ENCODE measurements around the gene ASZ1. TPM values are rescaled to one million over a fixed set of nuclear protein-coding genes. Genes with fewer than 3 reads are reported as not detected.
A peak's percentile ranks its signal among the peaks of the same experiment; 100 is the strongest.

Gene ASZ1
- total RNA-seq, 1 donor from 2014 or later = not detected

DNA sequence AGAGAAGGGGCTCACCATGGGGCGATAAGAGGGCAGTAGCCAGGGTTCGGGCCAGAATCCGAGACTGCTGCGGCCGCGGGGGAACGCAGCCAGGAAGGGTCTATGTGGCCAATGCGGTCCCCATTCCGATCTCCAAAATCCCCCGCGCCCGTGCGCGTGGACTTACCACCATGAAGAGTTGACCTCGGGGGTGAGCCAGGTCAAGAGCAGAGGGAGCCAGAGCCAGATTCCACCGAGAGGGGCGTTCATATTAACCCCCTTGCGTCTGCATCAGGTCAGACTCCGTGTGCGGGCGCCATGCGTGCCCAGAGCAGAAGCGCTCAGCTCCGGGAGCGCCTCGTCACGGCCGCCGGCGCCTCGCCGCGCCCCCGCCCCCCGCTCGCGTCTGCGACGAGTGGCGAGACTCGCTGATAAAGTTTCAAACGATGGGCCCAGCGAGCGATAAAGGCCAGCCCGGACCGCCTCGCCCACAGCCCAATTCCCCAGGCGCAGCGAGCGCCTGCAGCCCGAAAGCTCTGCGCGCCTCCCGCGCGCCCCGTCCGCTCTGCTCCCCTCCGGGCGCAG is 104.5 kb downstream of the ASZ1 start, which contains the start of gene WNT2:
Gene WNT2 (minus strand): TSS at position 318 of the 564 bp plus-strand sequence. CDS start 69 bp downstream, at position 249.
- Histone ChIP-seq H3K9me3 (no peaks in the 10 kb centered on the region), H3K36me3 (no peaks in the 10 kb centered on the region), H3K27ac (peak within 1 kb of the TSS; percentile 78), H3K4me3 (peak within 1 kb of the TSS; percentile 46), H3K27me3 (peaks cover 38% of the 10 kb centered on the region), H3K4me1 (peaks cover 11% of the 10 kb centered on the region)
- intact Hi-C loops (cut with DNase I) = no loop called here
- TF ChIP-seq, protein P1, sequence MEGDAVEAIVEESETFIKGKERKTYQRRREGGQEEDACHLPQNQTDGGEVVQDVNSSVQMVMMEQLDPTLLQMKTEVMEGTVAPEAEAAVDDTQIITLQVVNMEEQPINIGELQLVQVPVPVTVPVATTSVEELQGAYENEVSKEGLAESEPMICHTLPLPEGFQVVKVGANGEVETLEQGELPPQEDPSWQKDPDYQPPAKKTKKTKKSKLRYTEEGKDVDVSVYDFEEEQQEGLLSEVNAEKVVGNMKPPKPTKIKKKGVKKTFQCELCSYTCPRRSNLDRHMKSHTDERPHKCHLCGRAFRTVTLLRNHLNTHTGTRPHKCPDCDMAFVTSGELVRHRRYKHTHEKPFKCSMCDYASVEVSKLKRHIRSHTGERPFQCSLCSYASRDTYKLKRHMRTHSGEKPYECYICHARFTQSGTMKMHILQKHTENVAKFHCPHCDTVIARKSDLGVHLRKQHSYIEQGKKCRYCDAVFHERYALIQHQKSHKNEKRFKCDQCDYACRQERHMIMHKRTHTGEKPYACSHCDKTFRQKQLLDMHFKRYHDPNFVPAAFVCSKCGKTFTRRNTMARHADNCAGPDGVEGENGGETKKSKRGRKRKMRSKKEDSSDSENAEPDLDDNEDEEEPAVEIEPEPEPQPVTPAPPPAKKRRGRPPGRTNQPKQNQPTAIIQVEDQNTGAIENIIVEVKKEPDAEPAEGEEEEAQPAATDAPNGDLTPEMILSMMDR (IDR thresholded peaks at IDR 0.05) = no peak
- DNase-seq = no peak
- no peak for ATAC-seq

DNA sequence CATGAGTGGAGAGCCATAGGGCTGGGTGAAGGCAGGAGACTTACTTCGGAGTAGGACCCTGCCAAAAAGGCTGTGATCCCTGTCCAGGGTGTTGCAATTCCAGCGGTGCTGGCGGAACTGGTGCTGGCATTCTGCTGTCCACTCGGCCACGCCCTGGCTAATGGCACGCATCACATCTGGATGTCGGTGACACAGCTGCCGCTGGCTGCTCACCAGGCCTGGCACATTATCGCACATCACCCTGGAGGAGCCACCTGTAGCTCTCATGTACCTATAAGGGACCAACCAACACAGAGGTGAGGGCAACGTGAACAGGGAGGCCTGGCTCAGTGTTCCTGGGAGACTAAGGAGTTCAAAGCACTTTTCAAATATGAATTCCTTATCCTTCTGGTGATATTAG is 106.8 kb downstream of the ASZ1 start:
- Histone ChIP-seq H3K36me3 (no peaks in the 10 kb centered on the region), H3K4me1 (peaks cover 11% of the 10 kb centered on the region), H3K27me3 (peaks cover 38% of the 10 kb centered on the region), H3K4me3 (peak overlapping the region; percentile 46), H3K9me3 (no peaks in the 10 kb centered on the region), H3K27ac (peak overlapping the region; percentile 63)
- ATAC-seq (no peak), DNase-seq (no peak)
- TF ChIP-seq, protein P1 (IDR thresholded peaks at IDR 0.05) = no peak
- intact Hi-C loops (cut with DNase I) = no loop called here

DNA sequence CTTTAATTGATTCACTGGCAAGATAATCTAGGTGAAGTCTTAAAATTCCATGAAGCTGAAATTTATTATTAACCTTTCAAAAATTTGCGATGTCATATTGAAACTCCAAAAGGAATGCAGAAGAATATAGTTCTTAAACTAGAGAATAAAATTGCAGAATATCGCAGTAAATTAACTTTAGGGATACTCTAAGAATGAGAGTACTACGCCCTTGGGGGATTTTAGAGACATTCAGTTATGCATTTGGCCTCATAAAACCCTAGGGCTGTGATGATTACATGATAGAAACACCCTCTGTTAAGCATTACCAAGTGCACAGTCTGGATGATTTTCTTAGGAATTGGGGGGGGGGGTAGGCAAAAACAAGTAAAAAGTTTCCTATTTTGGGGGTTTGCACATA is 108.1 kb downstream of the ASZ1 start:
- intact Hi-C loops (cut with DNase I) = no loop called here
- Histone ChIP-seq H3K9me3 (no peaks in the 10 kb centered on the region), H3K27ac (no peak overlapping the region), H3K4me1 (peaks cover 11% of the 10 kb centered on the region), H3K27me3 (peaks cover 26% of the 10 kb centered on the region), H3K4me3 (no peak overlapping the region), H3K36me3 (no peaks in the 10 kb centered on the region)
- DNase-seq (no peak), ATAC-seq (no peak)
- TF ChIP-seq, protein P1 (IDR thresholded peaks at IDR 0.05) = no peak

DNA sequence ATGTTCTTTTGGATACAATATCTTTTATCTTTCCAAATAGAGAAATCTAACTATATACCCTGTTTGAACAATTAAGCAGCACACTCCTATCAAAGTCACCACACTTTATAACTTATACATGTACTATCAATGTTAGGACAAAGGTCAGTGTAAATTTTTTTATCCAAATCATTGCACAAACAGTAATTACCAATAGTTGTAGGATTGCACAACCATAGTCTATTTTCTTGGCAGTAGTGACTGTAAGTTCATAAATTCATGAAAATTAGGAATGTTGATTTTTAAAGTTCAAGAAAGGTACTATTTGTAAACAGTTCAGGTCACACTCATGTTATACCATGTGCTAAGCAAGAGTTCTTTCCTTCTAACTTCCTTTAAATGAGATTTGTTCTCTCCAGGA is 113.7 kb downstream of the ASZ1 start:
- Histone ChIP-seq H3K36me3 (no peaks in the 10 kb centered on the region), H3K4me1 (no peaks in the 10 kb centered on the region), H3K27me3 (no peaks in the 10 kb centered on the region), H3K27ac (no peak overlapping the region), H3K9me3 (no peaks in the 10 kb centered on the region), H3K4me3 (no peak overlapping the region)
- ATAC-seq (no peak), DNase-seq (no peak)
- TF ChIP-seq, protein P1 (IDR thresholded peaks at IDR 0.05) = no peak
- intact Hi-C loops (cut with DNase I) = no loop called here

Other genes starting within 250 kb of the ASZ1 start
- 12.9 TPM for gene WNT2, start 104.4 kb downstream of the ASZ1 start, total RNA-seq
- gene CFTR, start 52.5 kb upstream of the ASZ1 start, total RNA-seq = 28.0 TPM

Data from upper lobe of right lung (tissue), 1 donor.